ENCODE data around the gene ARSG. TPM values are rescaled to one million over a fixed set of nuclear protein-coding genes. Genes with fewer than 3 reads are reported as not detected.
A peak's percentile ranks its signal among the peaks of the same experiment; 100 is the strongest.

The ARSG gene
- total and polyA plus RNA-seq, 2 of the 13 experiments (the other 11 are each of a cell fraction or from before 2014, with no cell fraction given), result 3.7 to 15.2 TPM

- no peak overlapping the region for H3K4me3 ChIP-seq (replicated peaks in 1 of 3; ENCODE audit: insufficient read depth in 1 of 3, low read depth in 2 of 3, low read length in 3 of 3)
- FAIRE-seq (no peak), DNase-seq (ENCODE audit: low spot score) (no peak), ATAC-seq (no peak)
- in situ Hi-C loops (cut with HindIII; ENCODE audit: extremely low pct_ligation_motif_present, low pct_unique_long_range_greater_than_20kb), result loop anchor here (5.0 kb wide), 1 partner anchor 172 kb away; no protein-coding TSS in a partner anchor
- H4K20me1 ChIP-seq (ENCODE audit: insufficient read depth, low read length), result no peaks in the 10 kb centered on the region
- H3K36me3 ChIP-seq (replicated peaks in 1 of 2; ENCODE audit: control insufficient read depth in 1 of 2, insufficient read depth in 2 of 2, low read length in 2 of 2), result peaks cover 29 to 62% of the 10 kb centered on the region in 2 experiments
- H3K9me3 ChIP-seq (ENCODE audit: low read length), result no peaks in the 10 kb centered on the region
- no peaks in the 10 kb centered on the region for H3K79me2 ChIP-seq (ENCODE audit: insufficient read depth, low read length)
- H3K27me3 ChIP-seq (ENCODE audit: control insufficient read depth in 1 of 2, insufficient read depth in 2 of 2, low read length in 2 of 2), result no peaks in the 10 kb centered on the region
- peaks cover 32% of the 10 kb centered on the region for H3K4me1 ChIP-seq (ENCODE audit: insufficient read depth, low read length)
- H3K9ac ChIP-seq (ENCODE audit: insufficient read depth, low read depth, low read length), result no peak overlapping the region
- intact Hi-C loops (cut with micrococcal nuclease; ENCODE audit: unreplicated experiment), result no loop called here
- no peak overlapping the region for H2AFZ ChIP-seq (ENCODE audit: low read length)
- BruUV-seq (replicated peaks), result no TSS peak
- 91% methylated on average over 12 of the region's 12 CpGs for WGBS (ENCODE audit: low lambda C conversion rate)
- ChIA-PET CTCF (ENCODE audit: low intra/inter-chr PET ratio, low total read pairs) (interaction anchor here (1.0 kb wide), 1 partner anchor 35 kb away, joined by 3 read pairs; no protein-coding TSS in a partner anchor), POLR2A (interaction anchor here (0.7 kb wide), 1 partner anchor 332 kb away, joined by 4 read pairs; no protein-coding TSS in a partner anchor)
- H3K27ac ChIP-seq (ENCODE audit: extremely low read length, insufficient read depth, low read length), result no peak overlapping the region
- H3K4me2 ChIP-seq (ENCODE audit: low read depth, low read length), result no peak overlapping the region
- TF ChIP-seq NFKBIZ (CRISPR knock-in tag; IDR thresholded peaks at IDR 0.05) (no peak), MLXIP (CRISPR knock-in tag; IDR thresholded peaks at IDR 0.05; ENCODE audit: borderline replicate concordance) (no peak)
Measured at GRCh38 chr17:68433911-68434508, 142.7 kb downstream of the ARSG start.

GRCh38 chr17:68435361-68435760 lies 144.1 kb downstream of the ARSG start:
- WGBS (ENCODE audit: low lambda C conversion rate), result 97% methylated on average over 6 of the region's 6 CpGs
- no peaks in the 10 kb centered on the region for H3K27me3 ChIP-seq (ENCODE audit: control insufficient read depth in 1 of 2, insufficient read depth in 2 of 2, low read length in 2 of 2)
- POLR2A ChIA-PET, result interaction anchor here (1.6 to 3.5 kb wide), 2 partner anchors 21 to 52 kb away, joined by 5 to 21 read pairs; partner anchors contain the start of gene WIPI1
- no TSS peak for BruUV-seq (replicated peaks)
- no peak overlapping the region for H3K27ac ChIP-seq (ENCODE audit: extremely low read length, insufficient read depth, low read length)
- TF ChIP-seq ZNF710 (CRISPR knock-in tag; IDR thresholded peaks at IDR 0.05; ENCODE audit: borderline replicate concordance), result 0 out of 2 replicates have a peak, but pooled peaks have one; percentile 3
- 0 out of 2 replicates have a peak, but pooled peaks have one; percentile 9 for TF ChIP-seq ZC3H13 (CRISPR knock-in tag; IDR thresholded peaks at IDR 0.05)
- no peak for TF ChIP-seq NFAT5 (CRISPR knock-in tag; IDR thresholded peaks at IDR 0.05)
- no peak for ATAC-seq
- H2AFZ ChIP-seq (ENCODE audit: low read length), result no peak overlapping the region
- CTCF ChIA-PET (ENCODE audit: low intra/inter-chr PET ratio, low total read pairs), result interaction anchor here (1.4 to 3.5 kb wide), 5 partner anchors 28 to 263 kb away, joined by 4 to 49 read pairs (median 7); no protein-coding TSS in a partner anchor
- intact Hi-C loops (cut with micrococcal nuclease; ENCODE audit: unreplicated experiment), result no loop called here
- DNase-seq (ENCODE audit: low spot score), result no peak
- in situ Hi-C loops (cut with HindIII; ENCODE audit: extremely low pct_ligation_motif_present, low pct_unique_long_range_greater_than_20kb), result no loop called here
- H3K4me2 ChIP-seq (ENCODE audit: low read depth, low read length), result no peak overlapping the region
- H3K9ac ChIP-seq (ENCODE audit: insufficient read depth, low read depth, low read length), result no peak overlapping the region
- H3K4me1 ChIP-seq (ENCODE audit: insufficient read depth, low read length), result peaks cover 41% of the 10 kb centered on the region
- peaks cover 24 to 54% of the 10 kb centered on the region in 2 experiments for H3K36me3 ChIP-seq (replicated peaks in 1 of 2; ENCODE audit: control insufficient read depth in 1 of 2, insufficient read depth in 2 of 2, low read length in 2 of 2)
- no peaks in the 10 kb centered on the region for H3K9me3 ChIP-seq (ENCODE audit: low read length)
- H4K20me1 ChIP-seq (ENCODE audit: insufficient read depth, low read length), result no peaks in the 10 kb centered on the region
- no peaks in the 10 kb centered on the region for H3K79me2 ChIP-seq (ENCODE audit: insufficient read depth, low read length)
- no peak for FAIRE-seq
- H3K4me3 ChIP-seq (replicated peaks in 1 of 3; ENCODE audit: insufficient read depth in 1 of 3, low read depth in 2 of 3, low read length in 3 of 3), result no peak overlapping the region
